Measurements from ENCODE around the gene ACAP2.

GRCh38 chr3:195356151-195357086 is 86.4 kb downstream of the ACAP2 start:
- TF ChIP-seq CTCF (IDR thresholded peaks at IDR 0.05 in 8 of 11, conservative IDR thresholded peaks at IDR 0.05 in 3 of 11), result no peak
- no peak for TF ChIP-seq POLR2A (IDR thresholded peaks at IDR 0.05)

Data from spleen (tissue), 7 donors.